Measurements from ENCODE around the gene H3-3A. TPM values are rescaled to one million over a fixed set of nuclear protein-coding genes. Genes with fewer than 3 reads are reported as not detected.

H3-3A gene
- total and polyA plus RNA-seq, 9 donors: 351 to 754 (median 651) TPM

- 96% methylated on average over 4 of the region's 5 CpGs for WGBS (ENCODE audit: insufficient coverage)
- no peak for DNase-seq
- H3K36me3 ChIP-seq (ENCODE audit: control insufficient read depth, insufficient read depth, low read length): no peaks in the 10 kb centered on the region
- no peaks in the 10 kb centered on the region for H3K9me3 ChIP-seq (replicated peaks; ENCODE audit: control insufficient read depth, low read depth, low read length)
- no peak overlapping the region for H3K27ac ChIP-seq (ENCODE audit: low read length)
- H3K4me1 ChIP-seq (ENCODE audit: control insufficient read depth, insufficient read depth, low read length): no peaks in the 10 kb centered on the region
- no peak overlapping the region for H3K4me3 ChIP-seq (ENCODE audit: low read length)
- H3K27me3 ChIP-seq (ENCODE audit: control insufficient read depth, insufficient read depth, low read length): no peaks in the 10 kb centered on the region
These were observed 34.8 kb upstream of the H3-3A start for GRCh38 chr1:226027538-226028217.

- no peaks in the 10 kb centered on the region for H3K9me3 ChIP-seq (replicated peaks; ENCODE audit: control insufficient read depth, low read depth, low read length)
- DNase-seq: peak; percentile 63
- 100% methylated on average over 1 of the region's 7 CpGs for WGBS (ENCODE audit: insufficient coverage)
- H3K36me3 ChIP-seq (ENCODE audit: control insufficient read depth, insufficient read depth, low read length): no peaks in the 10 kb centered on the region
- no peak overlapping the region for H3K4me3 ChIP-seq (ENCODE audit: low read length)
- no peaks in the 10 kb centered on the region for H3K27me3 ChIP-seq (ENCODE audit: control insufficient read depth, insufficient read depth, low read length)
- no peaks in the 10 kb centered on the region for H3K4me1 ChIP-seq (ENCODE audit: control insufficient read depth, insufficient read depth, low read length)
- H3K27ac ChIP-seq (ENCODE audit: low read length): no peak overlapping the region
These were observed 33.4 kb upstream of the H3-3A start for GRCh38 chr1:226029093-226029496.

GRCh38 chr1:226029568-226030225 lies 32.8 kb upstream of the H3-3A start:
- H3K27ac ChIP-seq (ENCODE audit: low read length): no peak overlapping the region
- H3K27me3 ChIP-seq (ENCODE audit: control insufficient read depth, insufficient read depth, low read length): no peaks in the 10 kb centered on the region
- no peak for DNase-seq
- H3K9me3 ChIP-seq (replicated peaks; ENCODE audit: control insufficient read depth, low read depth, low read length): no peaks in the 10 kb centered on the region
- no peak overlapping the region for H3K4me3 ChIP-seq (ENCODE audit: low read length)
- H3K36me3 ChIP-seq (ENCODE audit: control insufficient read depth, insufficient read depth, low read length): no peaks in the 10 kb centered on the region
- H3K4me1 ChIP-seq (ENCODE audit: control insufficient read depth, insufficient read depth, low read length): peaks cover 3% of the 10 kb centered on the region
- WGBS (ENCODE audit: insufficient coverage): 83% methylated on average over 2 of the region's 7 CpGs

- H3K4me1 ChIP-seq (ENCODE audit: control insufficient read depth, insufficient read depth, low read length): peaks cover 3% of the 10 kb centered on the region
- H3K9me3 ChIP-seq (replicated peaks; ENCODE audit: control insufficient read depth, low read depth, low read length): no peaks in the 10 kb centered on the region
- no peaks in the 10 kb centered on the region for H3K27me3 ChIP-seq (ENCODE audit: control insufficient read depth, insufficient read depth, low read length)
- WGBS (ENCODE audit: insufficient coverage): 86% methylated on average over 2 of the region's 4 CpGs
- H3K4me3 ChIP-seq (ENCODE audit: low read length): no peak overlapping the region
- H3K27ac ChIP-seq (ENCODE audit: low read length): peak overlapping the region; percentile 33
- no peaks in the 10 kb centered on the region for H3K36me3 ChIP-seq (ENCODE audit: control insufficient read depth, insufficient read depth, low read length)
- DNase-seq: peak; percentile 59
These were observed 28.9 kb upstream of the H3-3A start for GRCh38 chr1:226033582-226033981.

- no peaks in the 10 kb centered on the region for H3K27me3 ChIP-seq (ENCODE audit: control insufficient read depth, insufficient read depth, low read length)
- DNase-seq: no peak
- H3K9me3 ChIP-seq (replicated peaks; ENCODE audit: control insufficient read depth, low read depth, low read length): no peaks in the 10 kb centered on the region
- no peaks in the 10 kb centered on the region for H3K36me3 ChIP-seq (ENCODE audit: control insufficient read depth, insufficient read depth, low read length)
- H3K4me3 ChIP-seq (ENCODE audit: low read length): no peak overlapping the region
- H3K4me1 ChIP-seq (ENCODE audit: control insufficient read depth, insufficient read depth, low read length): peaks cover 3% of the 10 kb centered on the region
- H3K27ac ChIP-seq (ENCODE audit: low read length): peak overlapping the region; percentile 38
These were observed 28.5 kb upstream of the H3-3A start for GRCh38 chr1:226033991-226034390.

GRCh38 chr1:226034482-226034881 lies 28.0 kb upstream of the H3-3A start:
- Histone ChIP-seq H3K27ac (ENCODE audit: low read length) (peak overlapping the region; percentile 38), H3K4me1 (ENCODE audit: control insufficient read depth, insufficient read depth, low read length) (peaks cover 3% of the 10 kb centered on the region), H3K27me3 (ENCODE audit: control insufficient read depth, insufficient read depth, low read length) (no peaks in the 10 kb centered on the region), H3K36me3 (ENCODE audit: control insufficient read depth, insufficient read depth, low read length) (no peaks in the 10 kb centered on the region), H3K4me3 (ENCODE audit: low read length) (no peak overlapping the region), H3K9me3 (replicated peaks; ENCODE audit: control insufficient read depth, low read depth, low read length) (no peaks in the 10 kb centered on the region)
- WGBS (ENCODE audit: insufficient coverage): 0% methylated on average over 1 of the region's 6 CpGs
- DNase-seq: peak; percentile 87

GRCh38 chr1:226035915-226036314 lies 26.6 kb upstream of the H3-3A start:
- H3K4me1 ChIP-seq (ENCODE audit: control insufficient read depth, insufficient read depth, low read length): peaks cover 3% of the 10 kb centered on the region
- H3K36me3 ChIP-seq (ENCODE audit: control insufficient read depth, insufficient read depth, low read length): no peaks in the 10 kb centered on the region
- 90% methylated on average over 2 of the region's 5 CpGs for WGBS (ENCODE audit: insufficient coverage)
- H3K9me3 ChIP-seq (replicated peaks; ENCODE audit: control insufficient read depth, low read depth, low read length): no peaks in the 10 kb centered on the region
- H3K4me3 ChIP-seq (ENCODE audit: low read length): no peak overlapping the region
- H3K27ac ChIP-seq (ENCODE audit: low read length): no peak overlapping the region
- no peaks in the 10 kb centered on the region for H3K27me3 ChIP-seq (ENCODE audit: control insufficient read depth, insufficient read depth, low read length)
- DNase-seq: no peak

GRCh38 chr1:226038661-226039060 lies 23.9 kb upstream of the H3-3A start:
- WGBS (ENCODE audit: insufficient coverage): no CpG with 5 or more reads among the region's 1 CpG
- no peak overlapping the region for H3K4me3 ChIP-seq (ENCODE audit: low read length)
- H3K27me3 ChIP-seq (ENCODE audit: control insufficient read depth, insufficient read depth, low read length): no peaks in the 10 kb centered on the region
- no peak for DNase-seq
- H3K9me3 ChIP-seq (replicated peaks; ENCODE audit: control insufficient read depth, low read depth, low read length): no peaks in the 10 kb centered on the region
- no peaks in the 10 kb centered on the region for H3K36me3 ChIP-seq (ENCODE audit: control insufficient read depth, insufficient read depth, low read length)
- H3K4me1 ChIP-seq (ENCODE audit: control insufficient read depth, insufficient read depth, low read length): peaks cover 3% of the 10 kb centered on the region
- no peak overlapping the region for H3K27ac ChIP-seq (ENCODE audit: low read length)

- no peak overlapping the region for H3K4me3 ChIP-seq (ENCODE audit: low read length)
- H3K9me3 ChIP-seq (replicated peaks; ENCODE audit: control insufficient read depth, low read depth, low read length): no peaks in the 10 kb centered on the region
- no peaks in the 10 kb centered on the region for H3K36me3 ChIP-seq (ENCODE audit: control insufficient read depth, insufficient read depth, low read length)
- H3K27me3 ChIP-seq (ENCODE audit: control insufficient read depth, insufficient read depth, low read length): no peaks in the 10 kb centered on the region
- H3K4me1 ChIP-seq (ENCODE audit: control insufficient read depth, insufficient read depth, low read length): no peaks in the 10 kb centered on the region
- H3K27ac ChIP-seq (ENCODE audit: low read length): no peak overlapping the region
- no peak for DNase-seq
- no CpG with 5 or more reads among the region's 1 CpG for WGBS (ENCODE audit: insufficient coverage)
These were observed 21.1 kb upstream of the H3-3A start for GRCh38 chr1:226041419-226041818.

- Histone ChIP-seq H3K4me1 (ENCODE audit: control insufficient read depth, insufficient read depth, low read length) (no peaks in the 10 kb centered on the region), H3K27ac (ENCODE audit: low read length) (no peak overlapping the region), H3K9me3 (replicated peaks; ENCODE audit: control insufficient read depth, low read depth, low read length) (no peaks in the 10 kb centered on the region), H3K36me3 (ENCODE audit: control insufficient read depth, insufficient read depth, low read length) (no peaks in the 10 kb centered on the region), H3K4me3 (ENCODE audit: low read length) (no peak overlapping the region), H3K27me3 (ENCODE audit: control insufficient read depth, insufficient read depth, low read length) (no peaks in the 10 kb centered on the region)
- no peak for DNase-seq
- WGBS (ENCODE audit: insufficient coverage): no CpG with 5 or more reads among the region's 4 CpGs
These were observed 17.9 kb upstream of the H3-3A start for GRCh38 chr1:226044514-226045101.

All from muscle of leg (tissue), 11 donors.